Liver (tissue), 9 donors: Measurements from ENCODE around the gene CLTA. TPM values are rescaled to one million over a fixed set of nuclear protein-coding genes. Genes with fewer than 3 reads are reported as not detected.
A peak's percentile ranks its signal among the peaks of the same experiment; 100 is the strongest.

ENCODE experiments used
- DNase-seq: peaks from one replicate; pipeline ENCODE4 v3.0.0-alpha.2; 2017; ENCODE audit warnings: low spot score
- H3K27ac ChIP-seq, 2 donors: one replicate each; pipeline ENCODE4 v1.7.0; 2013; ENCODE audit warnings: inconsistent platforms in 2 of 2, low read length in 2 of 2, control low read depth in 1 of 2, low read depth in 1 of 2, mild to moderate bottlenecking in 1 of 2
- H3K27me3 ChIP-seq, 4 donors: one replicate each; pipeline versions ENCODE4 v1.6.1 to v1.7.0; 2013; ENCODE audit warnings: low read length in 3 of 4, inconsistent platforms in 1 of 4, mild to moderate bottlenecking in 1 of 4, moderate library complexity in 1 of 4; ENCODE audit not compliant: control insufficient read depth in 4 of 4, insufficient read depth in 4 of 4
- H3K36me3 ChIP-seq, 4 donors: one replicate each; pipeline versions ENCODE4 v1.6.1 to v1.7.0; 2013; ENCODE audit warnings: low read length in 3 of 4, mild to moderate bottlenecking in 3 of 4, low read depth in 1 of 4, moderate library complexity in 1 of 4; ENCODE audit not compliant: control insufficient read depth in 4 of 4, insufficient read depth in 3 of 4
- H3K4me1 ChIP-seq, 4 donors: one replicate each; pipeline versions ENCODE4 v1.6.1 to v1.7.0; 2013; ENCODE audit warnings: low read length in 3 of 4, mild to moderate bottlenecking in 3 of 4, moderate library complexity in 1 of 4; ENCODE audit not compliant: control insufficient read depth in 4 of 4, insufficient read depth in 4 of 4
- H3K4me3 ChIP-seq, 3 donors: one replicate each; pipeline versions ENCODE4 v1.6.1 to v1.7.0; 2013; ENCODE audit warnings: low read length in 3 of 3, control low read depth in 1 of 3, low read depth in 1 of 3, mild to moderate bottlenecking in 1 of 3
- H3K9ac ChIP-seq, 2 donors: one replicate each; pipeline ENCODE4 v1.7.0; 2013; ENCODE audit warnings: low read length in 2 of 2, mild to moderate bottlenecking in 2 of 2, moderate library complexity in 2 of 2, control low read depth in 1 of 2, low read depth in 1 of 2
- H3K9me3 ChIP-seq, 4 donors: one replicate each; pipeline versions ENCODE4 v1.6.1 to v1.7.0; 2013; ENCODE audit warnings: low read length in 3 of 4; ENCODE audit not compliant: control insufficient read depth in 4 of 4
- EGR1 ChIP-seq, 2 donors: IDR thresholded peaks; 2 replicates each; pipeline ENCODE4 v1.6.1; 2016 to 2018; ENCODE audit warnings: antibody characterized with exemption in 2 of 2, low read depth in 2 of 2
- FOXA1 ChIP-seq: IDR thresholded peaks from 2 replicates; pipeline ENCODE4 v1.6.1; 2016; ENCODE audit warnings: antibody characterized with exemption
- GABPA ChIP-seq, 2 donors: IDR thresholded peaks in 1 of 2; conservative IDR thresholded peaks in 1 of 2; 2 replicates each; pipeline ENCODE4 v1.6.1; 2016; ENCODE audit warnings: antibody characterized with exemption in 2 of 2, mild to moderate bottlenecking in 1 of 2, moderate library complexity in 1 of 2
- HNF4A ChIP-seq, 2 donors: conservative IDR thresholded peaks; 2 replicates each; pipeline ENCODE4 v1.6.1; 2016; ENCODE audit warnings: antibody characterized with exemption in 2 of 2, mild to moderate bottlenecking in 2 of 2
- HNF4G ChIP-seq: IDR thresholded peaks from 2 replicates; pipeline ENCODE4 v1.6.1; 2016; ENCODE audit warnings: antibody characterized with exemption
- JUND ChIP-seq, 2 donors: IDR thresholded peaks; 2 replicates each; pipeline ENCODE4 v1.6.1; 2016; ENCODE audit warnings: antibody characterized with exemption in 2 of 2
- NR2F2 ChIP-seq: IDR thresholded peaks from 2 replicates; pipeline ENCODE4 v1.6.1; 2016; ENCODE audit warnings: antibody characterized with exemption
- RAD21 ChIP-seq, 2 donors: IDR thresholded peaks; 2 replicates each; pipeline ENCODE4 v1.6.1; 2016; ENCODE audit warnings: antibody characterized with exemption in 2 of 2, mild to moderate bottlenecking in 2 of 2
- RXRA ChIP-seq, 2 donors: IDR thresholded peaks; 2 replicates each; pipeline ENCODE4 v1.6.1; 2017 to 2018; ENCODE audit warnings: antibody characterized with exemption in 2 of 2, mild to moderate bottlenecking in 1 of 2
- SP1 ChIP-seq: IDR thresholded peaks from 2 replicates; pipeline ENCODE4 v1.6.1; 2018; ENCODE audit warnings: antibody characterized with exemption, mild to moderate bottlenecking
- TAF1 ChIP-seq: conservative IDR thresholded peaks from 2 replicates; pipeline ENCODE4 v1.6.1; 2016; ENCODE audit warnings: antibody characterized with exemption, mild to moderate bottlenecking
- YY1 ChIP-seq: IDR thresholded peaks from 2 replicates; pipeline ENCODE4 v1.6.1; 2016; ENCODE audit warnings: antibody characterized with exemption, mild to moderate bottlenecking
- WGBS: extraction: QIAGEN DNeasy Blood & Tissue Kit; methylation state at CpG from one replicate; pipeline ENCODE4 v1.1.7; 2013; 5-methylcytosine and 5-hydroxymethylcytosine counted together
- polyA plus RNA-seq, 2 donors: library from polyadenylated mRNA; stranded (reverse) in 1 of 2; unstranded in 1 of 2; fragments of 200-250 nt in 1 of 2; fragments of >200 nt in 1 of 2; fragmentation: Nextera tagmentation in 1 of 2; extraction: Ambion mirVana in 1 of 2; gene quantifications; one replicate each; pipeline versions ENCODE4 v1.2.1 to v1.2.3, GENCODE V29; 2013 to 2015
- total RNA-seq, 2 donors: library from RNA; depleted of rRNA; stranded (reverse); fragments of >200 nt; gene quantifications; one replicate each; pipeline ENCODE4 v1.2.3, GENCODE V29; 2014
- TF ChIP-seq, protein P1 (sequence below): IDR thresholded peaks from 2 replicates; pipeline ENCODE4 v1.6.1; 2016; ENCODE audit warnings: antibody characterized with exemption, mild to moderate bottlenecking
- TF ChIP-seq, protein P2 (sequence below): IDR thresholded peaks from 2 replicates; pipeline ENCODE4 v1.6.1; 2016; ENCODE audit warnings: antibody characterized with exemption
- TF ChIP-seq, protein P3 (sequence below): fragments of 150-350 bp; IDR thresholded peaks from 2 replicates; pipeline ENCODE4 v1.5.1; 2017; ENCODE audit warnings: improper control_type of control experiment, low read depth, low read length; ENCODE audit not compliant: missing input control
- donor health status: healthy.
- donor health status: healthy.
- donor health status: healthy.
- donor health status: healthy.
- donor health status: healthy.

Gene CLTA
- total and polyA plus RNA-seq, 4 donors: 48.4 to 102 (median 74.6) TPM

DNA sequence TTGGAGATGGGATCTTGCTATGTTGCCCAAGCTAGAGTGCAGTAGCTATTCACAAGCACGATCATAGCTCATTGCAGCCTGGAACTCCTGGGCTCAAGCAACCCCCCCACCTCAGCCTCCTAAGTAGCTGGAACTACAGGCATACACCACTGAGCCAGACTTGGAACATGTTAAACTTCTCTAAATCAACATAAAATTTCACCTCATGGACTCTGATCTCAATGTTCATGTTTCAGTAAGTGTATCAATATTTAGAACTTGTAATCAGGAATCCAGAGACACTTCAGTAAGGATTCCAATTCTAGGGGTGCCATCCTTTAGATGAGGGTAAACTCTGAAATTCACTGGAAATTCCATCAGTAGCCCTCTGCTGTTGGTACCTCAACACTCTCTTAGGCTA, 60.7 kb downstream of the CLTA start (continued):
- TF ChIP-seq, protein P1, sequence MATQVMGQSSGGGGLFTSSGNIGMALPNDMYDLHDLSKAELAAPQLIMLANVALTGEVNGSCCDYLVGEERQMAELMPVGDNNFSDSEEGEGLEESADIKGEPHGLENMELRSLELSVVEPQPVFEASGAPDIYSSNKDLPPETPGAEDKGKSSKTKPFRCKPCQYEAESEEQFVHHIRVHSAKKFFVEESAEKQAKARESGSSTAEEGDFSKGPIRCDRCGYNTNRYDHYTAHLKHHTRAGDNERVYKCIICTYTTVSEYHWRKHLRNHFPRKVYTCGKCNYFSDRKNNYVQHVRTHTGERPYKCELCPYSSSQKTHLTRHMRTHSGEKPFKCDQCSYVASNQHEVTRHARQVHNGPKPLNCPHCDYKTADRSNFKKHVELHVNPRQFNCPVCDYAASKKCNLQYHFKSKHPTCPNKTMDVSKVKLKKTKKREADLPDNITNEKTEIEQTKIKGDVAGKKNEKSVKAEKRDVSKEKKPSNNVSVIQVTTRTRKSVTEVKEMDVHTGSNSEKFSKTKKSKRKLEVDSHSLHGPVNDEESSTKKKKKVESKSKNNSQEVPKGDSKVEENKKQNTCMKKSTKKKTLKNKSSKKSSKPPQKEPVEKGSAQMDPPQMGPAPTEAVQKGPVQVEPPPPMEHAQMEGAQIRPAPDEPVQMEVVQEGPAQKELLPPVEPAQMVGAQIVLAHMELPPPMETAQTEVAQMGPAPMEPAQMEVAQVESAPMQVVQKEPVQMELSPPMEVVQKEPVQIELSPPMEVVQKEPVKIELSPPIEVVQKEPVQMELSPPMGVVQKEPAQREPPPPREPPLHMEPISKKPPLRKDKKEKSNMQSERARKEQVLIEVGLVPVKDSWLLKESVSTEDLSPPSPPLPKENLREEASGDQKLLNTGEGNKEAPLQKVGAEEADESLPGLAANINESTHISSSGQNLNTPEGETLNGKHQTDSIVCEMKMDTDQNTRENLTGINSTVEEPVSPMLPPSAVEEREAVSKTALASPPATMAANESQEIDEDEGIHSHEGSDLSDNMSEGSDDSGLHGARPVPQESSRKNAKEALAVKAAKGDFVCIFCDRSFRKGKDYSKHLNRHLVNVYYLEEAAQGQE: no peak
- no peak for TF ChIP-seq FOXA1

DNA sequence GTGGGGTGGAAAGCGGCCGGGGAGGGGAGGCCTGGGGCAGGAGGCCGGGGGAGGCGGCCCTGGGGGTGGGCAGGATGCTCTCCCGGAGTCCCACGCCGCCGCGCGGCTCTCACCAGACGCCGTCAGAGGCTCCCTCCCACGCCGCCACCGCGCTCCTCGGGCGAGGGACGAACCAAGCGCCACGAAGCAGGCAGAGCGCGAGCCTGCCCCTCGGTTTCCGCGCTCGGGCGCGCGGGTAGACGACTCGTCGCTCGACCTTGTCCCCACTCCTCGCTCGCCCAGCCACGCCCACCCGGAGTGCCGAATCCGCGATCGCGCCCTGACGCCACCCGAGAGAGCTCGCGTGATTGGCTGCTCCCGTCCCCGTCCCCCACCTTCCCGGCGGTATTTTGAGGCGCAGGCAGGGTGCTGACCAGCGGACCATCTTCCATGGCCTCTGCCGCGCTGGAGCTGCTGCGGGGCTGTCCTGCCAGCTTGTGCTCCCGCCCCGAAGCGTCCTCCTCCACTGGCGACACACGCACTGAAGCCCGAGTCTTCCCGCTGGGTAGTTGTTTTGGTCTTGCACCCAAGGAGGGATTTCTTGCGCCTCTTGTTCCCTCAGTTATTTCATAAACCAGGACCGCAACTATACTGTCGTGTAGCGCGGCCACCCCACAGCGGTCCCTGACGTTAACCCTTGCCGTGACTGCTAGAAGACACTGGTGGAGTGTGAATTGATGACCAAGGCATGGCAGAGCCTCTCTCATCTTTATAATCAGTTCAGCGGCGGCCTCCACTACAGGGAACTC, 67.7 kb downstream of the CLTA start, which contains the start of gene GNE:
TSS of gene GNE (minus strand) at position 241 of the 788 bp plus-strand sequence. CDS start 9,093 bp downstream, outside the sequence.
- Histone ChIP-seq H3K36me3 (no peaks in the 10 kb centered on the region), H3K9me3 (no peaks in the 10 kb centered on the region), H3K4me1 (peaks cover 5 to 27% (median 19%) of the 10 kb centered on the region in 4 donors), H3K9ac (peak within 1 kb of the TSS; percentile 63 to 93), H3K27me3 (no peaks in the 10 kb centered on the region), H3K27ac (peak within 1 kb of the TSS; percentile 96 to 99), H3K4me3 (peak within 1 kb of the TSS; percentile 78 to 96 (median 94))
- DNase-seq: peak; percentile 97
- no peak for TF ChIP-seq GABPA (IDR thresholded peaks at IDR 0.05 in 1 of 2, conservative IDR thresholded peaks at IDR 0.05 in 1 of 2)
- no peak for TF ChIP-seq EGR1 (IDR thresholded peaks at IDR 0.05; ENCODE audit: low read depth in 2 of 2)
- peak; percentile 93 for TF ChIP-seq YY1
- peak in 1 of 2 donors; percentile 12 for TF ChIP-seq HNF4A (conservative IDR thresholded peaks at IDR 0.05)
- TF ChIP-seq TAF1: peak; percentile 74
- TF ChIP-seq SP1: peak; percentile 62
- TF ChIP-seq, protein P1: peak; percentile 78
- TF ChIP-seq, protein P2, sequence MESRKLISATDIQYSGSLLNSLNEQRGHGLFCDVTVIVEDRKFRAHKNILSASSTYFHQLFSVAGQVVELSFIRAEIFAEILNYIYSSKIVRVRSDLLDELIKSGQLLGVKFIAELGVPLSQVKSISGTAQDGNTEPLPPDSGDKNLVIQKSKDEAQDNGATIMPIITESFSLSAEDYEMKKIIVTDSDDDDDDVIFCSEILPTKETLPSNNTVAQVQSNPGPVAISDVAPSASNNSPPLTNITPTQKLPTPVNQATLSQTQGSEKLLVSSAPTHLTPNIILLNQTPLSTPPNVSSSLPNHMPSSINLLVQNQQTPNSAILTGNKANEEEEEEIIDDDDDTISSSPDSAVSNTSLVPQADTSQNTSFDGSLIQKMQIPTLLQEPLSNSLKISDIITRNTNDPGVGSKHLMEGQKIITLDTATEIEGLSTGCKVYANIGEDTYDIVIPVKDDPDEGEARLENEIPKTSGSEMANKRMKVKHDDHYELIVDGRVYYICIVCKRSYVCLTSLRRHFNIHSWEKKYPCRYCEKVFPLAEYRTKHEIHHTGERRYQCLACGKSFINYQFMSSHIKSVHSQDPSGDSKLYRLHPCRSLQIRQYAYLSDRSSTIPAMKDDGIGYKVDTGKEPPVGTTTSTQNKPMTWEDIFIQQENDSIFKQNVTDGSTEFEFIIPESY: peak; percentile 14
- peak in 1 of 2 donors; percentile 30 for TF ChIP-seq RXRA (IDR thresholded peaks at IDR 0.05)
- TF ChIP-seq RAD21 (IDR thresholded peaks at IDR 0.05): peak in 1 of 2 donors; percentile 46
- TF ChIP-seq NR2F2: no peak
- TF ChIP-seq FOXA1: no peak
- no peak for TF ChIP-seq HNF4G
- TF ChIP-seq, protein P3, sequence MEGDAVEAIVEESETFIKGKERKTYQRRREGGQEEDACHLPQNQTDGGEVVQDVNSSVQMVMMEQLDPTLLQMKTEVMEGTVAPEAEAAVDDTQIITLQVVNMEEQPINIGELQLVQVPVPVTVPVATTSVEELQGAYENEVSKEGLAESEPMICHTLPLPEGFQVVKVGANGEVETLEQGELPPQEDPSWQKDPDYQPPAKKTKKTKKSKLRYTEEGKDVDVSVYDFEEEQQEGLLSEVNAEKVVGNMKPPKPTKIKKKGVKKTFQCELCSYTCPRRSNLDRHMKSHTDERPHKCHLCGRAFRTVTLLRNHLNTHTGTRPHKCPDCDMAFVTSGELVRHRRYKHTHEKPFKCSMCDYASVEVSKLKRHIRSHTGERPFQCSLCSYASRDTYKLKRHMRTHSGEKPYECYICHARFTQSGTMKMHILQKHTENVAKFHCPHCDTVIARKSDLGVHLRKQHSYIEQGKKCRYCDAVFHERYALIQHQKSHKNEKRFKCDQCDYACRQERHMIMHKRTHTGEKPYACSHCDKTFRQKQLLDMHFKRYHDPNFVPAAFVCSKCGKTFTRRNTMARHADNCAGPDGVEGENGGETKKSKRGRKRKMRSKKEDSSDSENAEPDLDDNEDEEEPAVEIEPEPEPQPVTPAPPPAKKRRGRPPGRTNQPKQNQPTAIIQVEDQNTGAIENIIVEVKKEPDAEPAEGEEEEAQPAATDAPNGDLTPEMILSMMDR: no peak
- TF ChIP-seq JUND (IDR thresholded peaks at IDR 0.05): no peak
- WGBS: 2% methylated on average over 73 of the region's 73 CpGs
